NB4 (cell line): Measurements from ENCODE around the gene U2AF2.

Experiments used
- CTCF ChIP-seq: IDR thresholded peaks from one replicate; pipeline ENCODE4 v1.5.1; 2012; ENCODE audit warnings: low read depth, low read length
- MAX ChIP-seq: IDR thresholded peaks from 2 replicates; pipeline ENCODE4 v1.6.1; 2011; ENCODE audit warnings: low read depth, low read length
- MYC ChIP-seq: IDR thresholded peaks from 2 replicates; pipeline ENCODE4 v1.6.1; 2011; ENCODE audit warnings: low read depth, low read length
- POLR2A ChIP-seq: IDR thresholded peaks from 2 replicates; pipeline ENCODE4 v1.6.1; 2011; ENCODE audit warnings: mild to moderate bottlenecking; ENCODE audit not compliant: insufficient read length; ENCODE audit errors: extremely low read depth

GRCh38 chr19:55611983-55612645 is 42.7 kb upstream of the U2AF2 start:
- TF ChIP-seq CTCF (no peak), MYC (no peak), POLR2A (no peak), MAX (no peak)
